ENCODE measurements around the gene CHN2.

DNA sequence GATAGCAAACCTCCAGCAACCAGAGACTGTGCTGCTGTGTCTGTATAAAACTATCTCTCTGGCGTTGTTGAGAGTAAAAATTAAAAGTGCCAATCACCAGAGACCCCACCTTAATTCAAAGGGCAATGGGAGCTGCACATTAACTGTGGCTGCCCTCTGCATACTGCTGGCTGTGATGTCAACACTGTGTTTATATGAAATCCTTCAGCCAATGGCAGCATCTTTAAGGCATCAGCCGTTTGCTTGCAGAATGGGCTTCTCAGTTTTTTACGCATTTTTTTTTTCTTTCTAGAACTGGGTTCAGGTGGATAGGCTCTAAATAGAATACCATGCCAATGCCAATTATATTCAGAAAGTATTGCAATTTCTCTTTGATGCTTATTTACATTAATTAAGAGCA is 47.7 kb downstream of the CHN2 start:
- TF ChIP-seq, protein P1, sequence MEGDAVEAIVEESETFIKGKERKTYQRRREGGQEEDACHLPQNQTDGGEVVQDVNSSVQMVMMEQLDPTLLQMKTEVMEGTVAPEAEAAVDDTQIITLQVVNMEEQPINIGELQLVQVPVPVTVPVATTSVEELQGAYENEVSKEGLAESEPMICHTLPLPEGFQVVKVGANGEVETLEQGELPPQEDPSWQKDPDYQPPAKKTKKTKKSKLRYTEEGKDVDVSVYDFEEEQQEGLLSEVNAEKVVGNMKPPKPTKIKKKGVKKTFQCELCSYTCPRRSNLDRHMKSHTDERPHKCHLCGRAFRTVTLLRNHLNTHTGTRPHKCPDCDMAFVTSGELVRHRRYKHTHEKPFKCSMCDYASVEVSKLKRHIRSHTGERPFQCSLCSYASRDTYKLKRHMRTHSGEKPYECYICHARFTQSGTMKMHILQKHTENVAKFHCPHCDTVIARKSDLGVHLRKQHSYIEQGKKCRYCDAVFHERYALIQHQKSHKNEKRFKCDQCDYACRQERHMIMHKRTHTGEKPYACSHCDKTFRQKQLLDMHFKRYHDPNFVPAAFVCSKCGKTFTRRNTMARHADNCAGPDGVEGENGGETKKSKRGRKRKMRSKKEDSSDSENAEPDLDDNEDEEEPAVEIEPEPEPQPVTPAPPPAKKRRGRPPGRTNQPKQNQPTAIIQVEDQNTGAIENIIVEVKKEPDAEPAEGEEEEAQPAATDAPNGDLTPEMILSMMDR (IDR thresholded peaks at IDR 0.05) = no peak
- no peak for TF ChIP-seq ZNF532 (CRISPR knock-in tag; IDR thresholded peaks at IDR 0.05; ENCODE audit: borderline replicate concordance)
- TF ChIP-seq USF2 (CRISPR knock-in tag; IDR thresholded peaks at IDR 0.05) = no peak
- TF ChIP-seq ZMAT4 (CRISPR knock-in tag; IDR thresholded peaks at IDR 0.05) = no peak
- TF ChIP-seq ATF3 (CRISPR knock-in tag; conservative IDR thresholded peaks at IDR 0.05) = no peak
- TF ChIP-seq GRHL2 (CRISPR knock-in tag; IDR thresholded peaks at IDR 0.05; ENCODE audit: insufficient replicate concordance, severe bottlenecking) = no peak

All from WTC11 (cell line).